Measurements from ENCODE around the gene ZBTB39.

DNA sequence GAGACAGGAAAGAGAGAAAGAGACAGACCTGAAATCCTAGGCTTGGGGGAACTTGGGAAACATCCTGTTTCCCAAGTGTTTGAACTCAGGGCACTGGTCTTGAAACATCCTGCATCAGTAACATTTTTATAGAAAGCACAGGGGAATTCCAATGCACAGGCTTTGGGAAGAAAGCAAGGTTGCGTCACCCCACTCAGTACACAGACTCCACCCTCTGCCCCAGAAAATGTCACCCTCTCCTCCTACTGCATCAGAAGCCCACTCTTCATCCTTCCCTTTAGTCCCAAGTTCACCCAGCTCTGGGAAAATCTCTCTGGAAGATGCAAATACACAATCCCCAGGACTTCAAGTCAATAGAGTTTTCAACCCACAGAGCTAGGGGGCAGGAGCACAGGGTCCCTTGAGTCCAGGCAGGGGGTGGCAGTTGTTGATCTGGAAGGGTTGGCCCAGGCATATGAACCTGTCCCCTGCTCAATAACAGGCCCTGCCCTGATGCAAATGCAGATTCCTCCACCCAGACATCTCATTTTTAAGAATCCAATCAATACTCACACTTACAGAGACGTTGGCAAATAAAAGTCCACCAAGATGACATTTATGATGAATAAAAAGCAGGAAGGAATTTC, 50.6 kb downstream of the ZBTB39 start:
- TF ChIP-seq, protein P1, sequence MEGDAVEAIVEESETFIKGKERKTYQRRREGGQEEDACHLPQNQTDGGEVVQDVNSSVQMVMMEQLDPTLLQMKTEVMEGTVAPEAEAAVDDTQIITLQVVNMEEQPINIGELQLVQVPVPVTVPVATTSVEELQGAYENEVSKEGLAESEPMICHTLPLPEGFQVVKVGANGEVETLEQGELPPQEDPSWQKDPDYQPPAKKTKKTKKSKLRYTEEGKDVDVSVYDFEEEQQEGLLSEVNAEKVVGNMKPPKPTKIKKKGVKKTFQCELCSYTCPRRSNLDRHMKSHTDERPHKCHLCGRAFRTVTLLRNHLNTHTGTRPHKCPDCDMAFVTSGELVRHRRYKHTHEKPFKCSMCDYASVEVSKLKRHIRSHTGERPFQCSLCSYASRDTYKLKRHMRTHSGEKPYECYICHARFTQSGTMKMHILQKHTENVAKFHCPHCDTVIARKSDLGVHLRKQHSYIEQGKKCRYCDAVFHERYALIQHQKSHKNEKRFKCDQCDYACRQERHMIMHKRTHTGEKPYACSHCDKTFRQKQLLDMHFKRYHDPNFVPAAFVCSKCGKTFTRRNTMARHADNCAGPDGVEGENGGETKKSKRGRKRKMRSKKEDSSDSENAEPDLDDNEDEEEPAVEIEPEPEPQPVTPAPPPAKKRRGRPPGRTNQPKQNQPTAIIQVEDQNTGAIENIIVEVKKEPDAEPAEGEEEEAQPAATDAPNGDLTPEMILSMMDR (IDR thresholded peaks at IDR 0.05; ENCODE audit: low read length), result no peak
- TF ChIP-seq EZH2 (IDR thresholded peaks at IDR 0.05; ENCODE audit: borderline replicate concordance, low read length), result no peak

Data from OCI-LY1 (cell line).